SK-N-MC (cell line): Measurements from ENCODE around the gene KCNK3.
"Not testable (repeated sequence)": the region's sequence is repeated elsewhere in the genome, so short reads cannot be mapped to it uniquely, and the experiment has no call there.

Experiments used
- EZH2 ChIP-seq: fragments of 200-600 bp; sonication (generic); IDR thresholded peaks from one replicate; pipeline ENCODE4 v1.6.1; 2017; ENCODE audit warnings: antibody characterized with exemption
- FOXP2 ChIP-seq: optimal IDR thresholded peaks from 2 replicates; pipeline ENCODE3; 2011; ENCODE audit warnings: mild to moderate bottlenecking, moderate library complexity; ENCODE audit not compliant: insufficient read depth; ENCODE audit errors: extremely low read length, control extremely low read depth
- POLR2AphosphoS5 ChIP-seq: IDR thresholded peaks from 2 replicates; pipeline ENCODE4 v1.6.1; 2012; ENCODE audit warnings: mild to moderate bottlenecking, low read depth, low read length, borderline replicate concordance

DNA sequence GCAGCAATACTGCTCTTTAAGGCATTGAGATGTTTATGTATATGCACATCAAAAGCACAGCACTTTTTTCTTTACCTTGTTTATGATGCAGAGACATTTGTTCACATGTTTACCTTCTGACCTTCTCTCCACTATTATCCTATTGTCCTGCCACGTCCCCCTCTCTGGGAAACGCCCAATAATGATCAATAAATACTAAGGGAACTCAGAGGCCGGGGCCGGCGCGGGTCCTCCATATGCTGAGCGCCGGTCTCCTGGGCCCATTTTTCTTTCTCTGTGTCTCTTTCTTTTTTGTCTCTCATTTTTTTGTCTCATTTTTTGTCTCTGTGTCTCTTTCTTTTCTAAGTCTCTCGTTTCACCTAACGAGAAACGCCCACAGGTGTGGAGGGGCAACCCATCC, 57.9 kb downstream of the KCNK3 start:
- TF ChIP-seq EZH2, POLR2AphosphoS5, FOXP2: not testable (repeated sequence)
